Erythroblast (primary cell): ENCODE data around the gene CBR4.

ENCODE experiments used
- GATA1 ChIP-seq: IDR thresholded peaks from 2 replicates; pipeline ENCODE4 v1.6.1; 2011; ENCODE audit warnings: low read depth, mild to moderate bottlenecking, control low read depth, low read length, moderate library complexity
- POLR2A ChIP-seq: IDR thresholded peaks from 2 replicates; pipeline ENCODE4 v1.6.1; 2011; ENCODE audit warnings: mild to moderate bottlenecking, low read length

DNA sequence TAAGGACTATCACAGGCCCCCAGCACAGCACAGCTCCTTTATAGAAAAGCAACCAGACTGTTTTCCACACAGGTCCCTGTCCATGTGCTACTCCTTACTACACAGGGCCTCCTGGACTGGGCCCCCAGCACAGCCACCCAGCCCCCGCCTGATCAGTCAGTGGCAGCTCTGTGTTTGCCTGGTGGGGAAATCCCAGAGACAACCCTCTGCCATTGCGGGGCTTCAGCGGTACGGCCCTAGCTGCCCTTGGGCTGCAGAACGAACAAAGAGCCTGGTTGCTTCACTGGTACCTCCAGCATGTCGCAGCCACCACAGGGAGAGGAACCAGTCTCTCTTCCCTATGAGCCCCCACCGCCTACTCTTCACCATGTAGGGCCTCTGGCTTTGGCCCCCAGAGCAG is 30.7 kb downstream of the CBR4 start:
- no peak for TF ChIP-seq POLR2A
- TF ChIP-seq GATA1 = no peak
